ENCODE data around the gene SEZ6.
A peak's percentile ranks its signal among the peaks of the same experiment; 100 is the strongest.

Gene SEZ6

DNA sequence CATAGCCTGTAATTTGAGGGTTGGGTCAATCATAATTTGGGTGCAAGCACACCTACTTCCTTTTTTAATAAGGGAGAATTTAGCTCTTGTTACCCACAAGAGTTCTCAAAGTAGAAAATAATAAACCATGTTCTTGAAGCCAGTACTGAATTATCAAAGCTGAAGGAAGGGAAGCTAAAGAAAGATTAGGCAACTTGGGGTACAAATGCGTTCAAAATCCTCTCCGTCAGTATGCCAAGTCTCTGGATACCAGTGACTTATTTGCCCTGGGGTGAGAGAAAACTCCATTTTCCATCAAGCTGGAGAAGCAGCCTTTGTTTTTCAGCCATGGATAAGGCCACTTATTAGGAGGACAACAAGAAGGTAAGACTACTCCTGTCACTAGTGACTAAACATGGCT lies 79.5 kb downstream of the SEZ6 start:
- no peak for DNase-seq

GRCh38 chr17:28925912-28926365 lies 79.9 kb downstream of the SEZ6 start:
- peak; percentile 26 for DNase-seq

- no peak for DNase-seq
These were observed 85.6 kb downstream of the SEZ6 start for GRCh38 chr17:28920201-28920600.

DNA sequence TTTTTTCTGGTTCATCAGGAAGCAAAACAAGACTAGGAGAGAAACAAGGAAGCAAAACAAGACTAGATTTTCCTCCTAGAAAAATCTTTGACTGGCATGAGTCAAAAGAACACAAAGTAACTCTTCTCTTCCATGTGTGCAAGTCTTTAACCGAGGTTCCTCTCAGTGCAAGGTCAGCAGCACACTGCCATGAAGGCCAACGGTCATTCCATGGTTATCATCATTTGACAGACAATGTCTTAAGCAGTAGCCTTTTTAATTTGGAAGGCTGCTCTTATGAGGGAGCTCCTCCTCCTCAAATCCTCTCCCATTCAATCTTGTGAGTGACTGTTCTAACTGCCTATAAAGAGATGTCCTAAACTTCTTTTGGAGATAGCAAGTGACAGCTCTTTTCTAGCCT lies 87.5 kb downstream of the SEZ6 start:
- DNase-seq = no peak

DNA sequence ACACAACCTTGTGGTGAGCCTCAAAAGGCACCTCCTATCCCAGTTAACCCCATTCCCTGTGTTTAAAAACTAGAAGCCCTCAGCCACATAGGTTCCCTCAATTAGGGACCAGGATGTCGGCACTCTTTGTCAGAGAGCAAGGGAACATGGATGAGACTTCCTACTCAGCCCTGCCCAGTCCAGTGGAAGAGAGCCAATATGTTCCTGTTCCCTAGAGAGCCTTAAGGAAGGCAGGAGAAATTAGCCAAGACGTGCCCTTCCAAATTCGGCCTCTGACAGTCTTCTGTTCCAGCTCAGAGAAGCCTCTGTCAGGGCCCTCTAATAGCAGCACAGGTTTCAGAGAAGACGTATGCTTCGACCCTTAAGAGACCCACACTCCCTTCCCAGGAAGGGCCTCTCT lies 88.4 kb downstream of the SEZ6 start:
- DNase-seq = no peak

- DNase-seq = no peak
These were observed 88.8 kb downstream of the SEZ6 start for GRCh38 chr17:28917029-28917428.

DNA sequence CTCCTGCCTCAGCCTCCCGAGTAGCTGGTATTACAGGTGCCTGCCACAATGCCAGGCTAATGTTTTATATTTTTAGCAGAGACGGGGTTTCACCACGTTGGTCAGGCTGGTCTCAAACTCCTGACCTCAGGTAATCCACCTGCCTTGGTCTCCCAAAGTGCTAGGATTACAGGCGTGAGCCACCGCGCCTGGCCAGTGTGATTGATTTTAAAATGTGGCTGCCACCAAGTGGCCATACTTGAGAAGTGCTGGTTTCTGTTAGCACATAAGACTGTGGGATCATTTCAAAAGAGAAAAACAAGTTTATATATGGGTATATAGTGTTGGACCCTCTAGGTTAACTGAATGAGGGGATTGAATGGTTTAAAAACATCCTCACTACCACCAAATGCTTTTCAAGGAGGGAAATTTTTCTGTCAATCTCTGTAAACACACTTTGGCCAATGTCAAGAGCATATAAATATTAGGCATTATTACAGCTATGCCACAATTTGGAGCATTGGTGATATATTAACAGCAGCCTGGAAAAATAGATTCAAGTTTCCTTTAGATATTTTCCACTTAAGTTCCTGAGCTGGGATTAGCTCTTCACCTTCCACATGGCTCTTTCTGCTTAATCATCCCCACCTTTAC lies 89.4 kb downstream of the SEZ6 start:
- no peak for DNase-seq

- no peak for DNase-seq
These were observed 92.9 kb downstream of the SEZ6 start for GRCh38 chr17:28912938-28913333.

DNA sequence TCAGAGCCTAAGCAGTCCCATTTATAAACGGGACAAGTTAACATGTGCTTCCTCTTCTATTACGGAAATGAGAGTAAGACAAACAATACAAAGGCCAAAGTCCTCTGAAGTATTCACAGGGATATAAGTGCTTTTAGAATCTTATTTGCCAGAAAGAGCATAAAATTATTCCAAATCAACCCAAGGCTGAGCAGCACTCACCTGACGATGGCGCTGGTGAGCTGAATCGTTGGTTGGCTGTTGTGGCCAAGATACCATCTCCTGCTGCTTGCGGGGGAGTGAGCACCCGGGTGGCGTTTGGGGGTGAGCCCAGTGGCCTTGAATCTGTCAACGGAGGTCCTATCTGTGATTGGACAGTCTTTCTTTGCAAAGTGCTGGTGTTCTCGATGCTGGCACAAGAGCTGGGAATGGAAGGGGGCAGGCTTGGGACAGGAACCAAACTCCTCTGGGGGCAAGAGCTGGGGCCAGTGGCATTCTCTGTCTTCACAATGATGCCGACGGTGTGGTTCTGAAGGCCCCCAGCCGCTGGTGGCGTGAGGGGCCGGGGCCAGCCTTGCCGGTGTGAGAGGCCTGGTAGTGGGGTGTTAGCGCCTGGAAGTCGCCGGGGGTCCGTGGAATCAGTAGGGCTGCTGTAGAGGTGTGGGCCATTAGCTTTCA lies 93.4 kb downstream of the SEZ6 start:
- no peak for DNase-seq

DNA sequence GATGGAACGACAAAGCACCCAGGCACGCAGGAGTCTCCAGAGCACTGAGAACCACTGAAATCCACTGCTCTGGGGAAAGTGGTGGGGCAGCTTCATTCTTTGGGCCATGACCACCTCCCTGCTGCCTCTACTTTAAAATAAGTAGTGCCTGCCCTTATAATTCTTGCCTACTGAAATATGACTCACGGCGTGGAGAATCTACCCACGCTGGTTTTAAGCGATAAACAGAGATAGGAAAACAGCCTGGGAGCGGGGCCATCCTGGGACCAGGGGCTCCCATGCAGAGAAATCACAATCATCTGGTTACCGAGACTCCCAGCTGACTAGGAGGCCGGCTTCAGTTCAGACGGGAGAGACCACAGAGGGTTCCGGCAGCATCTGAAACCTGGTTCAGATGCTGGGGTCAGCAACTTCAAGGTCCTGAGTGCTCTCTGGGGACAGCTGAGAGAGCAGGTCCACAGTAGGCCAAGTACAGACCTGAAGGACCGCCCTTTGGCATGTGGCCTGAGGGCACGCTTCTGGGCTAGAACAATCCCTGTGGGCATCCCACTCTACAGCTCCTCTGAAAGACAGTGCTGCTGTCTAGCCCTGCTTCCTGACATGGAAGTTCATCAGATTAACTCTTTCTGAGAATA lies 94.3 kb downstream of the SEZ6 start:
- DNase-seq = no peak

DNA sequence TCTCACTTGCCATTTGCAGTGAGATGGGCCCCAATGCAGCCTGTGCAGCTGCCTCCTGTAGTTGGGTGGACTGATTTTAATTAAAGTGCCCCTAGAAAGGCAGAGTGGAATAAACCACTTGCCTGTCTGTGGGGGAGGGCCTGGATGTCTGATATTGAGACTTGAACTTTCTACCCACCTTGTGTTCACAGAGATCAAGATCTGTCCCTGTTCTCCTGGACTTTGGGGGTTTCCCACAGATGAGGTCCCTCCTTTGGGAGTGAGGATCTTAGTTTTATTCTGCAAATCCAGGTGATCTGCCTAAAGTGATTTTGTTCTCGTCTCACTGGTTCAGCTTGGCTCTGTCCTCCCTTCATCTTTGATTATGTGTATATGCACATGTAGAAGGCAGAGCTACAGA lies 95.3 kb downstream of the SEZ6 start:
- DNase-seq = no peak

DNA sequence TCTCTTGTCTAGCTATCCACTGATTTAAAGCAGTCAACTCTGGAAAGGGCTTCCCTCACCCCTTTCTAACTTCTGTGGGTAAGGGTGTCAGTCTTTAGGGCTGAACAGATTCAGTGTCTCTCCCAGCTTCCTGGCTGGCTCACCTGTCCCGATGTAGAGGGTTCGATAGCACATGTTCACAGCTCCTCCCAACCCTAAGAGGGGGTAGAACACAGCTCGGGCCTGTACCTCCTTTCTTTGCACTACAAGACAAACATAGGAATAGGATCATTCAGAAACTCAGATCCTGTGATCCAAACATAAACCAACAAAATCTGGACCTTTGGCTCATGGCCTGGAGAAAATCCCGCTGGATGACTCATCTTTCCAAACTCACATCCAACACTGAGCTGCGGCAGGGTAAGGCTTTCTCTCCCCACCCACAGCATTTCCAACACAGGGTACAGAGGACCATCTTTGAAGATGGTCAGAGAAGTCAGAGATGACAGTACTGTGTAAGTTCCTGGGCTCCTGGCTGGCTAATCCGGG lies 97.1 kb downstream of the SEZ6 start:
- no peak for DNase-seq

DNA sequence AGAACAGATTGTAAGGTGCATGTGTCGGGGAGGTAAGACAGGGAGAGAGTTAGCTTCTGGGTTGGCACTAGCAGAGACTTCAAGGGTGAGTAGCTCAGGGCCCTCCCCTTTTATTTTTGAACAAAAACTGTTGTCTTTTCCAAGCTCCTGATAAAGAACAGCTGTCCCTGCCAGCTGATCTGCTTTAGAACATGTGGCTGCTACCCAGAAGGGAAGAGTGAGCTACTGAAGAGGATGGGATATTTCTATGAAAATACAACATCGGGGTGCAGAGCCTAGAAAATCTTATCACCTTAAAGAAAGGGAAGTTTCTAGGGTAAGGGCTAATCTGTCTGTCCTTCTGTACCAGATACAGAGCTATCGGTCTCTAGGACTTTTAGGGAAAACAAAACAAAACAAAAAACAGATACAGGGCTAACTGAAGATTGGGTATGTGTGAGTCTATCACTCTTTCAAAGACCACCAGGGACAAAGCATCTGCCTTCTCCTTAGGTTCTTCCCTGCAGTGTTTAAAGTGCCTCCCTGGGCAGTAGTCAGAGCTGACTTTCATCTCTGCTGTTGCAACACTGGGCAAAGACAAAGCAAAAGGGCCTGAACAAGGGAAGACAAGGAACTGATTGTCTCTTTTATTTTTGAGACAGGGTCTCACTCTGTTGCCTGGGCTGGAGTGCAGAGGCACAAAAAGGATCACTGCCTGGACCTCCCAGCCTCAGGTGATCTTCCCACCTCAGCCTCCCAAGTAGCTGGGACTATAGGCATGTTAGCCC lies 97.9 kb downstream of the SEZ6 start:
- no peak for DNase-seq

DNA sequence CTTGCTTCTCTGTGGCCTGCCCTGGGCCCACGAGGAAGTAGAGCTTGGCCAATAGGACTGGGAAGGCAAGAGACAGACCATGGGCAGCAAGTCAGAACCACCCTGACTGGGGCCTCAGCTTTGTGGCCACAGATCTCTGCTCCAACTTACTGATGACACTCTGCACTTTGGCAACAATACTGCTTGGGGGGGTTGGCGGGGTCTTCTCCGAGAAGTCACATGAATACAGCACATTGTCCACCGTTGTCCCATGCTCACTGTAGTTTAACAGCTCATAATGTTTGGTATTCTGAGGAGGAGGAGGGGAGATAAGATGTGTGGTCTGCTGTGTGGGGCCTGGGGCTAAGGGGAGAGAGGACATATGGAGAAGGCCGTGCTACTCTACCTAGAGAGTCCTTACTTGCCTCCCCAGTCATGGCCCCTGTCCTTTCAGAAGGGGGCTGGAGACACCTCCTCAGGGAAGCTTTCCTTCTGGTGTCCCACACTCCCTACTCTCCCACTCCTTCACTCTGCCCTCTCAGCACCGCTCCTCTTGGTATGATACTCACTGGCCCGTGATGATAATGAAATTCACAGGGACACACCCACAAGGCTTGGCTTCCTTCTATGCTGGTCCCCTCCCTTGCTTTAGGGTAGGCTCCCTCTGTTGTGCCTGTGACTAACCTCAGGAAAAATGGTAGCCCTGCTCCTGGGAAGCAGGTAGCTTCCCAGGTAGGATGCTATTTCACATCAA lies 99.0 kb downstream of the SEZ6 start:
- no peak for DNase-seq

GRCh38 chr17:28906276-28906675 lies 99.6 kb downstream of the SEZ6 start:
- no peak for DNase-seq

All from activated effector memory CD4-positive, alpha-beta T cell treated with Interleukin-2 at 50 U/mL for 16 hours (primary cell).